Neural progenitor cell (in vitro differentiated cells): ENCODE results near the gene ANKRD18B. TPM values are rescaled to one million over a fixed set of nuclear protein-coding genes. Genes with fewer than 3 reads are reported as not detected.
"Not testable (repeated sequence)": the region's sequence is repeated elsewhere in the genome, so short reads cannot be mapped to it uniquely, and the experiment has no call there.

Experiments
- DNase-seq: peaks from one replicate; pipeline ENCODE4 v3.0.0-alpha.2; 2016; ENCODE audit warnings: low spot score
- H2AFZ ChIP-seq: fragments of 200-600 bp; sonication (generic); replicated peaks from 2 replicates; pipeline ENCODE4 v1.6.1; 2016; ENCODE audit warnings: antibody characterized with exemption
- H3F3A ChIP-seq: fragments of 200-600 bp; sonication (generic); 2 replicates; pipeline ENCODE4 v1.6.1; 2016; ENCODE audit warnings: antibody characterized with exemption, low read depth
- H3K27ac ChIP-seq: fragments of 200-600 bp; sonication (generic); 2 replicates; pipeline ENCODE4 v1.5.1; 2016; ENCODE audit warnings: mild to moderate bottlenecking
- H3K27me3 ChIP-seq: fragments of 200-600 bp; sonication (generic); 2 replicates; pipeline ENCODE4 v1.6.1; 2016; ENCODE audit warnings: mild to moderate bottlenecking, moderate library complexity
- H3K36me3 ChIP-seq: fragments of 200-600 bp; sonication (generic); 2 replicates; pipeline ENCODE4 v1.5.1; 2016
- H3K4me1 ChIP-seq: fragments of 200-600 bp; sonication (generic); 2 replicates; pipeline ENCODE4 v1.6.1; 2016; ENCODE audit warnings: mixed run types
- H3K4me2 ChIP-seq: fragments of 200-600 bp; sonication (generic); 2 replicates; pipeline ENCODE4 v1.6.1; 2016
- H3K4me3 ChIP-seq: fragments of 200-600 bp; sonication (generic); 2 replicates; pipeline ENCODE4 v1.5.1; 2016
- H3K79me2 ChIP-seq: fragments of 200-600 bp; sonication (generic); 2 replicates; pipeline ENCODE4 v1.6.1; 2016; ENCODE audit warnings: low read depth
- H3K9ac ChIP-seq: fragments of 200-600 bp; sonication (generic); 2 replicates; pipeline ENCODE4 v1.6.1; 2016
- H3K9me3 ChIP-seq: fragments of 200-600 bp; sonication (generic); 2 replicates; pipeline ENCODE4 v1.5.1; 2016; ENCODE audit warnings: low read depth
- H4K20me1 ChIP-seq: fragments of 200-600 bp; sonication (generic); 2 replicates; pipeline ENCODE4 v1.6.1; 2016; ENCODE audit warnings: low read depth
- H3K27ac Mint-ChIP-seq: 3 replicates; pipeline ENCODE4 v1.8.0; 2021; ENCODE audit warnings: mixed read lengths
- H3K27me3 Mint-ChIP-seq: 2 replicates; pipeline ENCODE4 v1.8.0; 2022; ENCODE audit warnings: low read depth, mild to moderate bottlenecking, inconsistent platforms, moderate library complexity, mixed read lengths; ENCODE audit not compliant: insufficient read depth
- H3K36me3 Mint-ChIP-seq: 3 replicates; pipeline ENCODE4 v1.8.0; 2021; ENCODE audit warnings: mixed read lengths
- H3K4me1 Mint-ChIP-seq: 3 replicates; pipeline ENCODE4 v1.8.0; 2021; ENCODE audit warnings: mixed read lengths
- H3K4me3 Mint-ChIP-seq: 3 replicates; pipeline ENCODE4 v1.8.0; 2021; ENCODE audit warnings: mild to moderate bottlenecking, moderate library complexity, mixed read lengths
- H3K9me3 Mint-ChIP-seq: 3 replicates; pipeline ENCODE4 v1.8.0; 2020; ENCODE audit warnings: mixed read lengths
- EZH2phosphoT487 ChIP-seq: fragments of 200-600 bp; sonication (generic); IDR thresholded peaks from 2 replicates; pipeline ENCODE4 v1.6.1; 2017; ENCODE audit warnings: antibody characterized with exemption
- total RNA-seq: library from RNA; depleted of rRNA; stranded (reverse); fragments of >200 nt; gene quantifications from 2 replicates; pipeline ENCODE4 v1.2.3, GENCODE V29; 2015; ENCODE audit warnings: low replicate concordance
- TF ChIP-seq, protein P1 (sequence below): fragments of 200-600 bp; sonication (generic); IDR thresholded peaks from 2 replicates; pipeline ENCODE4 v1.5.1; 2017; ENCODE audit warnings: antibody characterized with exemption, mild to moderate bottlenecking

The ANKRD18B gene
- total RNA-seq, 1 donor from 2014 or later = 14.7 TPM

DNA sequence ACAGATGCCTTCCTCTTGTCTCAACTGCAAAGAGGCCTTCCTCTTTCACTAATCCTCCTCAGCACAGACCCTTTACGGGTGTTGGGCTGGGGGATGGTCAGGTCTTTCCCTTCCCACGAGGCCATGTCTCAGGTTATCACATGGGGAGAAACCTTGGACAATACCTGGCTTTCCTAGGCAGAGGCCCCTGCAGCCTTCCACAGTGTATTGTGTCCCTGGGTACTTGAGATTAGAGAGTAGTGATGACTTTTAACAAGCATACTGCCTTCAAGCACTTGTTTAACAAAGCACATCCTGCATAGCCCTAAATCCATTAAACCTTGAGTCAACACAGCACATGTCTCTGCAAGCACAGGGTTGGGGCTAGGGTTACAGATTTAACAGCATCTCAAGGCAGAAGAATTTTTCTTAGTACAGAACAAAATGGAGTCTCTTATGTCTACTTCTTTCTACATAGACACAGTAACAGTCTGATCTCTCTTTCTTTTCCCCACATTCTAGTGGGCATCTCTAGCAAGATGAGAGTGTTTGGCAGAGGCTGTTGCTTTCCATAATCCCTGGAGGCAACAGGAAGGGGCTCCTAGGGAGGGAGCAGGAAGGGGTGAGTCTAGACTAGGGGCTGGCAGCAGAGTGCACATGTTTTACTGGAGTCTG, 8.6 kb upstream of the ANKRD18B start:
- H3K4me3 ChIP-seq, H4K20me1 ChIP-seq, H3K27ac Mint-ChIP-seq, H3K4me3 Mint-ChIP-seq, H3K27me3 ChIP-seq, H3K36me3 Mint-ChIP-seq, H3K36me3 ChIP-seq, H3K4me1 ChIP-seq, H2AFZ ChIP-seq, H3F3A ChIP-seq, H3K4me1 Mint-ChIP-seq, DNase-seq, H3K27ac ChIP-seq, H3K79me2 ChIP-seq, H3K27me3 Mint-ChIP-seq, H3K9me3 ChIP-seq, H3K4me2 ChIP-seq, H3K9ac ChIP-seq: not testable (repeated sequence)
- H3K9me3 Mint-ChIP-seq = peaks cover 12% of the 10 kb centered on the region

DNA sequence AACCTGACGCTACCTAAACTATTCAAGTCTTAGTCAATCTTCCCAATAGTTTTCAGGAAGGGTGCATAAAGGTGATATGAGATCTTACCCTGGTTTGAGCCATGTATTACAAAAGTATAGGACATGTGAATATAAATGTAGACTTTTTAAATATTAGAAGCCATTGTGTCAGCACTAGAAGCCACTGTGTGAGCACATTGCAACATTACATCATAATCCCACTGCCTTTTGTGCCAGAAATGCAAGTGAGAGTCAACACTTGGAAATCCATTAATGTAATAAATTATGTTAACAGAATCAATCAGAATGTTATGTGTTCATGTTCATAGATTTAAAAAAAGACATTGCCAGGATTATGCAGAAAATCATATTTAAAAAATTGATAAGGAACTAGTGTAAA, 7.7 kb upstream of the ANKRD18B start:
- H3K4me1 Mint-ChIP-seq, DNase-seq, H4K20me1 ChIP-seq, H3K36me3 ChIP-seq, H3K4me3 ChIP-seq, H3K27me3 Mint-ChIP-seq, H3K9me3 ChIP-seq, H3K36me3 Mint-ChIP-seq, H3F3A ChIP-seq, H3K27me3 ChIP-seq, H3K4me3 Mint-ChIP-seq, H2AFZ ChIP-seq, H3K4me2 ChIP-seq, H3K9ac ChIP-seq, H3K4me1 ChIP-seq, H3K27ac Mint-ChIP-seq, H3K27ac ChIP-seq, H3K79me2 ChIP-seq: not testable (repeated sequence)
- peaks cover 12% of the 10 kb centered on the region for H3K9me3 Mint-ChIP-seq

DNA sequence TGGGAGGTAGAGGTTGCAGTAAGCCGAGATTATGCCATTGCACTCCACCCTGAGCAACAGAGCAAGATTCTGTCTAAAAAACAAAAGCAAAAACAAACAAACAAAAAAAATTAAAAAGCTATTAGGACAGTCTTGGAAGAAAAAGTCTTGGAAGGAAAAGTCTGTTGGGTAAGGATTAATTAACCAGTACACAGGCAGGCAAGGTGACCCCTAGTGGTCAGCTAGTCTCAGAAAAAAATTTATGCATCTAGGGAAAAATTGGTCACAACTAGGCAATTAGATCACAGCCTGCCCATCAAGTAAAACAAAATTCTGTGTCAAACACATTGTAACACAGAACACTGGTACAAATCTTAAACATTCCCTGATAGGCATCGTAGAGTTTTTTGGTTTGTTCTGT, 6.7 kb upstream of the ANKRD18B start:
- Histone ChIP-seq H3K4me2 (no peak overlapping the region), H3K4me1 (no peaks in the 10 kb centered on the region), H3K79me2 (no peaks in the 10 kb centered on the region), H3F3A (no peaks in the 10 kb centered on the region), H2AFZ (no peak overlapping the region), H3K9me3 (no peaks in the 10 kb centered on the region), H4K20me1 (no peaks in the 10 kb centered on the region), H3K36me3 (no peaks in the 10 kb centered on the region), H3K27ac (no peak overlapping the region), H3K27me3 (no peaks in the 10 kb centered on the region), H3K4me3 (no peak overlapping the region), H3K9ac (no peak overlapping the region)
- no peaks in the 10 kb centered on the region for H3K36me3 Mint-ChIP-seq
- H3K4me1 Mint-ChIP-seq = no peaks in the 10 kb centered on the region
- no peak overlapping the region for H3K4me3 Mint-ChIP-seq
- peak; percentile 39 for DNase-seq
- H3K9me3 Mint-ChIP-seq = peaks cover 12% of the 10 kb centered on the region
- H3K27me3 Mint-ChIP-seq = peaks cover 7% of the 10 kb centered on the region
- peak overlapping the region; percentile 29 for H3K27ac Mint-ChIP-seq
- TF ChIP-seq EZH2phosphoT487 = no peak
- TF ChIP-seq, protein P1, sequence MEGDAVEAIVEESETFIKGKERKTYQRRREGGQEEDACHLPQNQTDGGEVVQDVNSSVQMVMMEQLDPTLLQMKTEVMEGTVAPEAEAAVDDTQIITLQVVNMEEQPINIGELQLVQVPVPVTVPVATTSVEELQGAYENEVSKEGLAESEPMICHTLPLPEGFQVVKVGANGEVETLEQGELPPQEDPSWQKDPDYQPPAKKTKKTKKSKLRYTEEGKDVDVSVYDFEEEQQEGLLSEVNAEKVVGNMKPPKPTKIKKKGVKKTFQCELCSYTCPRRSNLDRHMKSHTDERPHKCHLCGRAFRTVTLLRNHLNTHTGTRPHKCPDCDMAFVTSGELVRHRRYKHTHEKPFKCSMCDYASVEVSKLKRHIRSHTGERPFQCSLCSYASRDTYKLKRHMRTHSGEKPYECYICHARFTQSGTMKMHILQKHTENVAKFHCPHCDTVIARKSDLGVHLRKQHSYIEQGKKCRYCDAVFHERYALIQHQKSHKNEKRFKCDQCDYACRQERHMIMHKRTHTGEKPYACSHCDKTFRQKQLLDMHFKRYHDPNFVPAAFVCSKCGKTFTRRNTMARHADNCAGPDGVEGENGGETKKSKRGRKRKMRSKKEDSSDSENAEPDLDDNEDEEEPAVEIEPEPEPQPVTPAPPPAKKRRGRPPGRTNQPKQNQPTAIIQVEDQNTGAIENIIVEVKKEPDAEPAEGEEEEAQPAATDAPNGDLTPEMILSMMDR = peak; percentile 61

DNA sequence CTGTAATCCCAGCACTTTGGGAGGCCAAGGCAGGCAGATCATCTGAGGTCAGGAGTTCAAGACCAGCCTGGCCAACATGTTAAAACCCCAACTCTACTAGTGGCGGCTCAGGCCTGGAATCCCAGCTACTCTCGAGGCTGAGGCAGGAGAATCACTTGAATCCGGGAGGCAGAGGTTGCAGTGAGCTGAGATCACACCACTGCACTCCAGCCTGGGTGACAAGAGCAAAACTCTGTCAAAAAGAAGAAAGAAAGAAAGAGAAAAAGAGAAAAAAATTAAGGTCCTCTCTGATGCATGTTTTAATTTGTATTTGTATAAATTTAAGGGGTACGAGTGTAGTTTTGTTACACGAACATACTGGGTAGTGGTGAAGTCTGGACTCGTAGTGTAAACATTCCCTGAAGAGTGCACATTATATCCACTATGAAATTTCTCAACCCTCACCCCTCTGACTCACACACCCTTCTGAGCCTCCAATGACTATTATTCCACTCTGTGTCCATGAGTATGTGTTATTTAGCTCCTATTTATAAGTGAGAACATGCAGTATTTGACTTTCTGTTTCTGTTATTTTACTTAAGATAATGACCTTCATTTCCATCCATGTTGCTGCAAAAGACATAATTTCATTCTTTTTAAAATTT, 6.0 kb upstream of the ANKRD18B start:
- H2AFZ ChIP-seq, H3K79me2 ChIP-seq, H3K9me3 ChIP-seq, H3K4me1 Mint-ChIP-seq, H3K9ac ChIP-seq, H3K4me3 Mint-ChIP-seq, H3K36me3 ChIP-seq, H3K36me3 Mint-ChIP-seq, H3K4me2 ChIP-seq, DNase-seq, H4K20me1 ChIP-seq, H3K27me3 Mint-ChIP-seq, H3K27me3 ChIP-seq, H3K4me1 ChIP-seq, H3K27ac Mint-ChIP-seq, H3K4me3 ChIP-seq, H3K27ac ChIP-seq, H3F3A ChIP-seq: not testable (repeated sequence)
- H3K9me3 Mint-ChIP-seq = peaks cover 12% of the 10 kb centered on the region

DNA sequence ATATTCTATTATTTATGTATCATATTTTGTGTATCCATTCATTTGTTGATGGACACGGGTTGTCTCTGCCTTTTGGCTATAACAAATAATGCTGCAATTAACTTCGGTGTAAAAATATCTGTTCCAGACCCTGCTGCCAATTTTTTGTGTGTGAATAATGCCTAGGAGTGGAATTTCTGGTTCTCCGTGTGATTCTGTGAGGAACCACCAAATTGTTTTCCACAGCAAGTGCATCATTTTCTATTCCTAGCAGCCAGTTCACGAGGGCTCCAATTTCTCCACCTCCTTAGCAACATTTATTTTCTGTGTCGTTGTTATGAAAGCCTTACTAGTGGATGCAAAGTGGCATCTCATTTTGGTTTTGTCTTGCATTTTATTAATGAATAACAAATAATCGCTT, 2.2 kb upstream of the ANKRD18B start:
- peaks cover 13% of the 10 kb centered on the region for H3K27me3 ChIP-seq
- not testable (repeated sequence) for H3K36me3 Mint-ChIP-seq

More for the DNA sequence above, 2.2 kb upstream of the ANKRD18B start:
- not testable (repeated sequence) for H3K4me2 ChIP-seq, H3K9me3 Mint-ChIP-seq, H3F3A ChIP-seq, H2AFZ ChIP-seq, H3K4me1 ChIP-seq, H3K27ac Mint-ChIP-seq, H3K4me3 Mint-ChIP-seq, H3K27ac ChIP-seq, DNase-seq, H3K9me3 ChIP-seq, H4K20me1 ChIP-seq, H3K36me3 ChIP-seq, H3K79me2 ChIP-seq, H3K4me3 ChIP-seq, H3K27me3 Mint-ChIP-seq, H3K9ac ChIP-seq
- peaks cover 10% of the 10 kb centered on the region for H3K4me1 Mint-ChIP-seq
